ENCODE results near the gene CRB1. TPM values are rescaled to one million over a fixed set of nuclear protein-coding genes. Genes with fewer than 3 reads are reported as not detected.
A peak's percentile ranks its signal among the peaks of the same experiment; 100 is the strongest.

CRB1 gene
- 0.03 and 0.04 TPM in 2 replicates for polyA plus RNA-seq (2013)

- Histone ChIP-seq H3K27me3 (ENCODE audit: insufficient read depth, low read length) (no peaks in the 10 kb centered on the region), H3K4me2 (ENCODE audit: low read length) (no peak within 1 kb of the TSS), H3K4ac (ENCODE audit: low read depth, low read length) (no peak within 1 kb of the TSS), H3K9ac (ENCODE audit: low read length) (no peak within 1 kb of the TSS), H4K8ac (ENCODE audit: low read depth, low read length) (no peak within 1 kb of the TSS), H2BK5ac (ENCODE audit: low read depth, low read length, poor library complexity) (no peak within 1 kb of the TSS), H3K14ac (ENCODE audit: low read length) (no peak within 1 kb of the TSS), H3K23ac (ENCODE audit: low read length) (no peak within 1 kb of the TSS), H2BK120ac (ENCODE audit: insufficient read depth, low read length, poor library complexity) (no peak within 1 kb of the TSS), H2BK12ac (ENCODE audit: low read length) (no peak within 1 kb of the TSS), H3K79me2 (ENCODE audit: control insufficient read depth, insufficient read depth, low read length, poor library complexity) (no peaks in the 10 kb centered on the region), H3K79me1 (ENCODE audit: low read length) (no peaks in the 10 kb centered on the region), H3K36me3 (ENCODE audit: control insufficient read depth in 1 of 2, insufficient read depth in 2 of 2, low read length in 2 of 2) (no peaks in the 10 kb centered on the region), H2AK5ac (ENCODE audit: low read length) (no peak within 1 kb of the TSS), H3K18ac (ENCODE audit: low read length) (no peak within 1 kb of the TSS), H3K4me3 (ENCODE audit: low read depth, low read length) (no peak within 1 kb of the TSS), H3K9me3 (ENCODE audit: insufficient read depth, low read depth, low read length) (no peaks in the 10 kb centered on the region), H2AFZ (ENCODE audit: insufficient read depth, low read length, poor library complexity) (no peak within 1 kb of the TSS), H3K27ac (ENCODE audit: low read depth, low read length) (no peak within 1 kb of the TSS), H3K4me1 (ENCODE audit: control insufficient read depth in 1 of 2, insufficient read depth in 2 of 2, low read length in 2 of 2) (no peaks in the 10 kb centered on the region), H4K12ac (ENCODE audit: low read depth, low read length) (no peak within 1 kb of the TSS), H4K91ac (ENCODE audit: low read depth, low read length) (no peak within 1 kb of the TSS)
- DNase-seq = no peak
- WGBS (ENCODE audit: extremely low coverage, insufficient coverage, insufficient read length) = no CpG with 5 or more reads among the region's 4 CpGs
These were observed at the start of gene CRB1 for GRCh38 chr1:197268012-197268411. TSS of gene CRB1 (plus strand) at chr1:197268252. CDS start at chr1:197268413, 161 bp downstream.

- H2BK120ac ChIP-seq (ENCODE audit: insufficient read depth, low read length, poor library complexity) = no peak overlapping the region
- peaks cover 2% of the 10 kb centered on the region for H3K79me1 ChIP-seq (ENCODE audit: low read length)
- H2AK5ac ChIP-seq (ENCODE audit: low read length) = no peak overlapping the region
- no peak overlapping the region for H3K9ac ChIP-seq (ENCODE audit: low read length)
- no peak overlapping the region for H3K4ac ChIP-seq (ENCODE audit: low read depth, low read length)
- no peak overlapping the region for H3K4me2 ChIP-seq (ENCODE audit: low read length)
- H3K23ac ChIP-seq (ENCODE audit: low read length) = no peak overlapping the region
- no peaks in the 10 kb centered on the region for H3K79me2 ChIP-seq (ENCODE audit: control insufficient read depth, insufficient read depth, low read length, poor library complexity)
- no peaks in the 10 kb centered on the region for H3K27me3 ChIP-seq (ENCODE audit: insufficient read depth, low read length)
- peaks cover 0 to 6% of the 10 kb centered on the region in 2 experiments for H3K4me1 ChIP-seq (ENCODE audit: control insufficient read depth in 1 of 2, insufficient read depth in 2 of 2, low read length in 2 of 2)
- H2AFZ ChIP-seq (ENCODE audit: insufficient read depth, low read length, poor library complexity) = no peak overlapping the region
- H3K4me3 ChIP-seq (ENCODE audit: low read depth, low read length) = no peak overlapping the region
- no peak for DNase-seq
- H2BK12ac ChIP-seq (ENCODE audit: low read length) = no peak overlapping the region
- H4K8ac ChIP-seq (ENCODE audit: low read depth, low read length) = no peak overlapping the region
- H3K14ac ChIP-seq (ENCODE audit: low read length) = no peak overlapping the region
- no peak overlapping the region for H2BK5ac ChIP-seq (ENCODE audit: low read depth, low read length, poor library complexity)
- no peaks in the 10 kb centered on the region for H3K9me3 ChIP-seq (ENCODE audit: insufficient read depth, low read depth, low read length)
- H3K36me3 ChIP-seq (ENCODE audit: control insufficient read depth in 1 of 2, insufficient read depth in 2 of 2, low read length in 2 of 2) = no peaks in the 10 kb centered on the region
- H4K91ac ChIP-seq (ENCODE audit: low read depth, low read length) = no peak overlapping the region
- H3K27ac ChIP-seq (ENCODE audit: low read depth, low read length) = no peak overlapping the region
- H4K12ac ChIP-seq (ENCODE audit: low read depth, low read length) = no peak overlapping the region
- H3K18ac ChIP-seq (ENCODE audit: low read length) = no peak overlapping the region
These were observed 49.2 kb upstream of the CRB1 start for GRCh38 chr1:197218857-197219256.

- no peak overlapping the region for H3K14ac ChIP-seq (ENCODE audit: low read length)
- H4K8ac ChIP-seq (ENCODE audit: low read depth, low read length) = peak overlapping the region; percentile 50
- H3K23ac ChIP-seq (ENCODE audit: low read length) = no peak overlapping the region
- H2BK5ac ChIP-seq (ENCODE audit: low read depth, low read length, poor library complexity) = no peak overlapping the region
- H4K12ac ChIP-seq (ENCODE audit: low read depth, low read length) = no peak overlapping the region
- no peak overlapping the region for H2BK12ac ChIP-seq (ENCODE audit: low read length)
- H3K36me3 ChIP-seq (ENCODE audit: control insufficient read depth in 1 of 2, insufficient read depth in 2 of 2, low read length in 2 of 2) = no peaks in the 10 kb centered on the region
- H4K91ac ChIP-seq (ENCODE audit: low read depth, low read length) = peak overlapping the region; percentile 39
- H2AK5ac ChIP-seq (ENCODE audit: low read length) = no peak overlapping the region
- H3K27ac ChIP-seq (ENCODE audit: low read depth, low read length) = no peak overlapping the region
- peaks cover 0 to 6% of the 10 kb centered on the region in 2 experiments for H3K4me1 ChIP-seq (ENCODE audit: control insufficient read depth in 1 of 2, insufficient read depth in 2 of 2, low read length in 2 of 2)
- peaks cover 2% of the 10 kb centered on the region for H3K79me1 ChIP-seq (ENCODE audit: low read length)
- H3K4me3 ChIP-seq (ENCODE audit: low read depth, low read length) = no peak overlapping the region
- peak overlapping the region; percentile 39 for H3K4me2 ChIP-seq (ENCODE audit: low read length)
- peak overlapping the region; percentile 3 for H3K18ac ChIP-seq (ENCODE audit: low read length)
- no peaks in the 10 kb centered on the region for H3K79me2 ChIP-seq (ENCODE audit: control insufficient read depth, insufficient read depth, low read length, poor library complexity)
- peak; percentile 89 to 96 for DNase-seq
- H3K27me3 ChIP-seq (ENCODE audit: insufficient read depth, low read length) = no peaks in the 10 kb centered on the region
- no peak overlapping the region for H2BK120ac ChIP-seq (ENCODE audit: insufficient read depth, low read length, poor library complexity)
- no peak overlapping the region for H3K4ac ChIP-seq (ENCODE audit: low read depth, low read length)
- no CpG with 5 or more reads among the region's 21 CpGs for WGBS (ENCODE audit: extremely low coverage, insufficient coverage, insufficient read length)
- H3K9ac ChIP-seq (ENCODE audit: low read length) = no peak overlapping the region
- no peaks in the 10 kb centered on the region for H3K9me3 ChIP-seq (ENCODE audit: insufficient read depth, low read depth, low read length)
- H2AFZ ChIP-seq (ENCODE audit: insufficient read depth, low read length, poor library complexity) = peak overlapping the region; percentile 39
These were observed 45.9 kb upstream of the CRB1 start for GRCh38 chr1:197222025-197222685.

GRCh38 chr1:197222780-197223179 is 45.3 kb upstream of the CRB1 start:
- H2AFZ ChIP-seq (ENCODE audit: insufficient read depth, low read length, poor library complexity) = no peak overlapping the region
- no peak overlapping the region for H2BK5ac ChIP-seq (ENCODE audit: low read depth, low read length, poor library complexity)
- H2BK12ac ChIP-seq (ENCODE audit: low read length) = no peak overlapping the region
- no peaks in the 10 kb centered on the region for H3K9me3 ChIP-seq (ENCODE audit: insufficient read depth, low read depth, low read length)
- no peaks in the 10 kb centered on the region for H3K79me2 ChIP-seq (ENCODE audit: control insufficient read depth, insufficient read depth, low read length, poor library complexity)
- H3K23ac ChIP-seq (ENCODE audit: low read length) = no peak overlapping the region
- H3K4me3 ChIP-seq (ENCODE audit: low read depth, low read length) = no peak overlapping the region
- H3K79me1 ChIP-seq (ENCODE audit: low read length) = peaks cover 2% of the 10 kb centered on the region
- H4K91ac ChIP-seq (ENCODE audit: low read depth, low read length) = no peak overlapping the region
- no peaks in the 10 kb centered on the region for H3K36me3 ChIP-seq (ENCODE audit: control insufficient read depth in 1 of 2, insufficient read depth in 2 of 2, low read length in 2 of 2)
- no peak overlapping the region for H3K4me2 ChIP-seq (ENCODE audit: low read length)
- H2AK5ac ChIP-seq (ENCODE audit: low read length) = no peak overlapping the region
- no peak overlapping the region for H4K12ac ChIP-seq (ENCODE audit: low read depth, low read length)
- no peak overlapping the region for H3K27ac ChIP-seq (ENCODE audit: low read depth, low read length)
- peak in 1 of 2 donors; percentile 63 for DNase-seq
- H3K27me3 ChIP-seq (ENCODE audit: insufficient read depth, low read length) = no peaks in the 10 kb centered on the region
- no CpG with 5 or more reads among the region's 2 CpGs for whole genome bisulfite sequencing (ENCODE audit: extremely low coverage, insufficient coverage, insufficient read length)
- H3K4ac ChIP-seq (ENCODE audit: low read depth, low read length) = no peak overlapping the region
- no peak overlapping the region for H3K14ac ChIP-seq (ENCODE audit: low read length)
- H3K9ac ChIP-seq (ENCODE audit: low read length) = no peak overlapping the region
- H3K18ac ChIP-seq (ENCODE audit: low read length) = no peak overlapping the region
- H3K4me1 ChIP-seq (ENCODE audit: control insufficient read depth in 1 of 2, insufficient read depth in 2 of 2, low read length in 2 of 2) = peaks cover 0 to 6% of the 10 kb centered on the region in 2 experiments
- H4K8ac ChIP-seq (ENCODE audit: low read depth, low read length) = no peak overlapping the region
- no peak overlapping the region for H2BK120ac ChIP-seq (ENCODE audit: insufficient read depth, low read length, poor library complexity)
